ENCODE data around the gene ADGRF4.

DNA sequence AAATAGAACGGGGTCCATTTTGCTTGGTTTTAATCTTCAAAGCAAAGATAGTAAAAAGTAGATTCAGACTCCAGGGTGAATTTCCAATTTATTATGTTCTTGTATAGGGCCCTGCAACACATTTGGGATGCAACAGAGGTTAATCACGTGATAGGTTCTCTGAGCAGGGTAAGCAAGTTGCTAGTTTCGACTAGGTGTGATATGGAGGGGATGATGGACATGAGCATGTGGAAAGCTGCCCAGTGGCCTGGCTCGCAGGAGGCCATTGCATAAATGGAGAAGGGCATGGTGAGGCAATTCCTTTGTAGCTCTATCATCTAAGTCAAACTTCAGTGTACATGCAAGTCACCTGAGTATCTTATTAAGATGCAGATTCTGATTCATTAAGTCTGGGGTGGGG is 17.7 kb upstream of the ADGRF4 start:
- no peak for TF ChIP-seq SIN3A (IDR thresholded peaks at IDR 0.05; ENCODE audit: borderline replicate concordance, insufficient read depth, low read length)
- TF ChIP-seq TAF1 (IDR thresholded peaks at IDR 0.05; ENCODE audit: borderline replicate concordance, insufficient read depth, low read length): no peak
